Pancreas (tissue), 10 donors: ENCODE data around the gene NFKBIL1. TPM values are rescaled to one million over a fixed set of nuclear protein-coding genes. Genes with fewer than 3 reads are reported as not detected.

Experiments used
- ATAC-seq, 4 donors: fragments of 200-7000 bp; cut with Tn5 transposase; one replicate each; pipeline versions ENCODE4 v1.8.0 to v1.9.1; 2020; ENCODE audit warnings: mild to moderate bottlenecking in 4 of 4, moderate library complexity in 4 of 4
- DNase-seq, 6 donors: peaks; one replicate each; pipeline ENCODE4 v3.0.0-alpha.2; 2020
- FAIRE-seq: peaks from 2 replicates; lab custom pipeline; 2012; peaks lifted over from hg19 to GRCh38; lab: Jason Lieb, UNC
- H3K27ac ChIP-seq, 4 donors: fragments of 200-600 bp; sonication (generic); 1 replicate in 3 of 4; 2 replicates in 1 of 4; pipeline versions ENCODE4 v1.5.0 to v1.8.0; 2020
- H3K27me3 ChIP-seq, 4 donors: fragments of 200-600 bp; one replicate each; pipeline ENCODE4 v1.8.0; 2021
- H3K36me3 ChIP-seq, 3 donors: fragments of 200-600 bp; sonication (generic) in 1 of 3; one replicate each; pipeline versions ENCODE4 v1.5.0 to v1.8.0; 2020 to 2021
- H3K4me1 ChIP-seq, 3 donors: fragments of 200-600 bp; one replicate each; pipeline ENCODE4 v1.8.0; 2021
- H3K4me3 ChIP-seq, 4 donors: fragments of 200-600 bp; sonication (generic) in 2 of 4; one replicate each; pipeline versions ENCODE4 v1.5.0 to v1.8.0; 2020 to 2021
- H3K9me3 ChIP-seq, 4 donors: fragments of 200-600 bp; one replicate each; pipeline ENCODE4 v1.8.0; 2021
- CTCF ChIP-seq, 4 donors: fragments of 200-600 bp; sonication (generic) in 3 of 4; IDR thresholded peaks; one replicate each; pipeline versions ENCODE4 v1.5.0 to v1.8.0; 2021; ENCODE audit warnings: antibody characterized with exemption in 4 of 4
- WGBS, 2 donors: extraction: QIAGEN DNeasy Blood & Tissue Kit; methylation state at CpG; one replicate each; pipeline ENCODE4 v1.1.7; 2013; 5-methylcytosine and 5-hydroxymethylcytosine counted together
- intact Hi-C, 3 donors: fragments of 100-400 bp; cut with DNase I; formaldehyde crosslinking; loops; one replicate each; pipeline versions ENCODE4 v1.11.1 to v1.14.2; 2022
- polyA plus RNA-seq, 2 donors: library from polyadenylated mRNA; stranded (reverse); fragments of 200-250 nt; gene quantifications; one replicate each; pipeline ENCODE4 v1.2.3, GENCODE V29; 2013
- total RNA-seq, 6 donors: library from RNA; stranded (reverse); fragmentation: NEBNext Ultra II Directional in 4 of 6; extraction: Animal tissue kit (Norgen Biotek cat#: 25700) in 4 of 6; gene quantifications; one replicate each; pipeline versions ENCODE4 v1.2.1 to v1.2.4, GENCODE V29; 2021 to 2023
- donor health status: healthy with polysubstance abuse.
- donor health status: DM: no; HTN: no; CAD: no; lungs with moderate emphysema.
- donor health status: DM: no; HTN: no; CAD: no.
- donor health status: control.
- donor health status: control.
- donor health status: Bipolar disorder and iron deficiency.
- donor health status: DM: yes; HTN: yes; CAD: no.
- donor health status: DM: no; HTN: no; CAD: no.
- donor health status: DM: no; HTN: no; CAD: no.
- donor health status: DM: yes; HTN: yes; CAD: no.

Gene NFKBIL1
- total and polyA plus RNA-seq, 8 donors = 12.1 to 46.0 (median 21.5) TPM

- WGBS, 2 donors = 73 to 77% methylated on average over 4 of the region's 4 CpGs
- TF ChIP-seq CTCF (IDR thresholded peaks at IDR 0.05) = no peak
- ATAC-seq = peak in 2 of 4 donors; percentile 11 to 25
- Histone ChIP-seq H3K36me3 (peaks cover 0 to 33% (median 17%) of the 10 kb centered on the region in 3 donors), H3K4me1 (peaks cover 0 to 10% (median 10%) of the 10 kb centered on the region in 3 donors), H3K4me3 (no peak overlapping the region), H3K27ac (no peak overlapping the region), H3K9me3 (no peaks in the 10 kb centered on the region), H3K27me3 (no peaks in the 10 kb centered on the region)
- intact Hi-C loops = no loop called here
- FAIRE-seq = no peak
- no peak for DNase-seq
Measured at GRCh38 chr6:31528307-31528777, 19.1 kb upstream of the NFKBIL1 start.

- Histone ChIP-seq H3K36me3 (peaks cover 0 to 39% (median 22%) of the 10 kb centered on the region in 3 donors), H3K4me3 (no peak within 1 kb of the TSS), H3K9me3 (no peaks in the 10 kb centered on the region), H3K27ac (peak within 1 kb of the TSS in 1 of 4 donors; percentile 22), H3K4me1 (peaks cover 0 to 10% (median 10%) of the 10 kb centered on the region in 3 donors), H3K27me3 (no peaks in the 10 kb centered on the region)
- intact Hi-C loops = no loop called here
- DNase-seq (peak in 2 of 6 donors; percentile 28 to 62), ATAC-seq (peak; percentile 20 to 56 (median 39)), FAIRE-seq (no peak)
- no peak for TF ChIP-seq CTCF (IDR thresholded peaks at IDR 0.05)
- 62 to 67% methylated on average over 7 of the region's 7 CpGs for WGBS, 2 donors
Measured at GRCh38 chr6:31528821-31529328, 18.5 kb upstream of the NFKBIL1 start, which contains the start of gene MCCD1. MCCD1 (plus strand) TSS chr6:31528962; CDS start chr6:31529015, 53 bp downstream.

GRCh38 chr6:31529329-31530150, 17.9 kb upstream of the NFKBIL1 start:
- DNase-seq = no peak
- intact Hi-C loops = no loop called here
- Histone ChIP-seq H3K36me3 (peaks cover 0 to 45% (median 29%) of the 10 kb centered on the region in 3 donors), H3K4me3 (no peak overlapping the region), H3K27me3 (no peaks in the 10 kb centered on the region), H3K4me1 (peaks cover 0 to 10% (median 10%) of the 10 kb centered on the region in 3 donors), H3K9me3 (no peaks in the 10 kb centered on the region), H3K27ac (peak overlapping the region in 1 of 4 donors; percentile 22)
- no peak for FAIRE-seq
- WGBS, 2 donors = 32 to 38% methylated on average over 12 of the region's 12 CpGs
- peak; percentile 14 to 57 (median 34) for ATAC-seq
- no peak for TF ChIP-seq CTCF (IDR thresholded peaks at IDR 0.05)

DNA sequence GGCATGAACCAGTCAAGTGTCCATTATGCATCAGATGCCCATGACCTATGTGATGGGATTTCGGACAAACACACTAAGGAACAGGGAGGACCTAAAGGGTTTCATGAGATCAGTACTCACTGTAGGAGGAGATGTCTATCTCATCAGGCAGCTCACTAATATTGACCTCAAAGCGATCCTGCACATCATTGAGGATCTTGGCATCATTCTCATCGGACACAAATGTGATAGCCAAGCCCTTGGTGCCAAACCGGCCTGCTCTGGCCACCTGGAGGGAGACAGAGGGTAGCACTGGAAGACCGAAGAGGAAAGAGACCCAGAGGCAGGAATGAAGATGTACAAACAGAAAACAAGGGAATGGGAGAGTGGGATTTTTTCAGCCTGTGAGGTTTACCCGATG, 16.7 kb upstream of the NFKBIL1 start:
- no peak for DNase-seq
- H3K4me1 ChIP-seq = peaks cover 0 to 10% (median 10%) of the 10 kb centered on the region in 3 donors
- no peaks in the 10 kb centered on the region for H3K9me3 ChIP-seq
- FAIRE-seq = no peak
- H3K27ac ChIP-seq = no peak overlapping the region
- intact Hi-C loops = no loop called here
- no peak for ATAC-seq
- TF ChIP-seq CTCF (IDR thresholded peaks at IDR 0.05) = no peak
- peaks cover 11 to 57% (median 39%) of the 10 kb centered on the region in 3 donors for H3K36me3 ChIP-seq
- H3K4me3 ChIP-seq = no peak overlapping the region
- no peaks in the 10 kb centered on the region for H3K27me3 ChIP-seq
- WGBS, 2 donors = 62 to 68% methylated on average over 6 of the region's 6 CpGs
